GM18868 (cell line): ENCODE data around the gene MISP3.
A peak's percentile ranks its signal among the peaks of the same experiment; 100 is the strongest.

Experiments used
- ATAC-seq: cut with Tn5 transposase; IDR thresholded peaks from one replicate; pipeline ENCODE4 v1.9.1; 2021; ENCODE audit warnings: mild to moderate bottlenecking, moderate library complexity; ENCODE audit not compliant: unreplicated experiment

Gene MISP3

DNA sequence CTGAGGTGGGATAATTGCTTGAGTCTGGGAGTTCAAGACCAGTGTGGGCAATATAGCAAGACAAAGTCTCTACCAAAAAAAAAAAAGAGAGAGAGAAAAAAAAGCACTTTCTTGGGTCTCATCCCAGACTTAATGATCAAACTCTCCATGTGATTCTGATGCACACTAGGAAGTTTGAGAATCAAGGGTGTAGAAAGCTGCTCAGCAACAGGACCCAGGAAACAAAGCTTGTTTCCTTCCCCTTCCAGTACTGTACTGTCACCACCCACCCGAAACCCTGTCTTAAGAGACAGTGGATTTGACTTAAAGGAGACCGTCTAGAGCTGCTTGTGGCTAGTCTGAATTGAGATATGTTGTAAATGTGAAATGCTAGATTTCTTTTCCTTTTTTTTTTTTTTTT is 5.8 kb downstream of the MISP3 start:
- no peak for ATAC-seq

DNA sequence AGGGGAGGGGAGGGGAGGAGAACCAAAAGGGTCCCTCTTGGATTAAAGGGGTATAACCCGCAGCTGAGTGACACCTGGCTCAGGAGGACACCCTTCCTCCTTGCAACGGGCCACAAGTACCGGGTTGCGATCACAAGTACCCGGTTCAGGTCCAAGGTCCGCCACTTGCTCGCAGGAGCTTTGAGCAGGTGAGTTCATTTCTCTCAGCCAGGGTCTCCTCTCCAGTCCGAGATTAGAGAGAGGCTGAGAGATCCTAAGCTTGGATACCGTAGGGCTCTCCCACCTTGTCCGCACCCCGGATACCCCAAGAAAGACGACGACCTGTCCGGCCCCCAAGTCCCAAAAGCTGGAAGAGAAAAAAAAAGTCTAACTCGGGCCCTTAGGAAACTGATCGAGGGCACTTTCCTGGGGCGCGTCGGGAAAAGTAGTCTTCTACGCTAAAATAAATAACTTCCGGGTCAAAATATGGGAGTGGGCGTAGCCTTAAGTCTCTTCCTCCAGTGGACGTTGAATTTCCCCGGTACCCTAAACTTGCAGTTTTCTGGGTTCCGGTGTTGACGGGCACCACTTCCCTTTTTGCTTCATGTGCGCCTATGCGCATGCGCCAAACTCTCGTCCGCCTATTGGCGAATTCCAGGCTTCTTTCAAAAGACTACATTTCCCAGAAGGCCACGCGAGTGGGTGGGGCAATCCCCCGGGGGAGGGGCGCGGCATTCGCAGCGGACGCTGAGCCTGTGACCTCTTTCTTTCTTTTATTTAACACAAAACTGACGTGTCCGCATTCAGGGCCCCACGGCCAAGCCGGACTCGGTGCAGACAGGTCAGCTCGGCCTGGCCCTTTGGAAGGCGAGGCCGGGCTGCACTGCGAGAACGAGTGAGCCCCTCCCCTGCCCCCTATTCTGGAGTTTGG is 8.6 kb downstream of the MISP3 start:
- ATAC-seq: peak; percentile 83

DNA sequence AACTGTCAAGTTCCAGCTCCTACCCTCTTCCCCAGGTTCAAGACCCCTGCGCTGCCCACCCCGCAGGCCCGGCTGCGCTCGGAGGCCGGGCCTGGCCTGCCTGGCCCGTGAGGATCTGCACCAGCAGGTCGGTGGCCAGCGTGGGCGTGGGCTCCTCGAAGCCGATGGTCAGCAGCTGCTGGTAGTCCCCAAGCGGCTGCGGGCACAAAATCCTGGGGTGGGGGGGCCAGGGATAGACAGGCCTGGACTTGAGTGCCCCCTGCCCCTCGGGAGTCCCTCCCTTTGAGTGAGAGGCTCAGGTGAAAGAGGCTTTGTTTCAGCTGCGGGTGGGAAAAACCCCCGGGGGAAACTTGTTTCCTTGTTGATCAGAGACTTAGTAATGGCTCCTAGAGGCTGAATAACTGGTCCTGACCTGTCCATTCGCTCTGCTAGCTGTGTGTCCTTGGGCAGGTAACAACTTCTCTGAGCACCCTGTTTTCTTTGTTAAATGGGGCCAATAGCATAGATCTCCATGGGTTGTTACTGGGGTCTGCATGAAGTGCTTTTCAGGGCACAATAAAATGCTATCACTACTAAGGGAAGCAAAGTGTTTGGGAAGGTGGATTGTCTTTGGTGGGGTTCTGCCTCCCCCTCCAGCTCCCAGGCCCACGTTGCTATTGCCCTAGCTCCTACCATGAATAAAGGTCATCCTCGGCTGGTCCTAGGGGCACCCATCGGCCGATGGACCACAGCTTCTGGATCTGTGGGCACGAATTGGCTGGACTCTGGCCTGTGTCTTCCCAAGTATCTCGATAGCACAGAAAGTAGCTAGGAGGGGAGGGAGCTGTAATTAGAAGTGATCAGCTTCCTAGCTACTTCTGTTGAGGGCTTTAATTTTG is 9.4 kb downstream of the MISP3 start:
- peak; percentile 25 for ATAC-seq

DNA sequence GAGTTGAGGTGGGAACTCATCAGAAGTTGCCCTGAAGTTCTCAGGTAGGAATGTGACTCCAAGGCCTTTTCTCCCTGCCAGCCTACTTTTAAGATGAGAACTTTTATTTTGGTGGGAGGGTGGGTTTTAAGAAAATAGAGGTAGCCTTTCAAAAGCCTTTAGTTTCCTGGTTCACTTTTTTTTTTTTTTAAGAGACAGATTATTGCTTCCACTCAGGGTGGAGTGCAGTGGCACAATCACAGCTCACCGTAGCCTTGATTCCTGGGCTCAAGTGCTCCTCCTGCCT is 10.0 kb downstream of the MISP3 start:
- ATAC-seq: no peak

DNA sequence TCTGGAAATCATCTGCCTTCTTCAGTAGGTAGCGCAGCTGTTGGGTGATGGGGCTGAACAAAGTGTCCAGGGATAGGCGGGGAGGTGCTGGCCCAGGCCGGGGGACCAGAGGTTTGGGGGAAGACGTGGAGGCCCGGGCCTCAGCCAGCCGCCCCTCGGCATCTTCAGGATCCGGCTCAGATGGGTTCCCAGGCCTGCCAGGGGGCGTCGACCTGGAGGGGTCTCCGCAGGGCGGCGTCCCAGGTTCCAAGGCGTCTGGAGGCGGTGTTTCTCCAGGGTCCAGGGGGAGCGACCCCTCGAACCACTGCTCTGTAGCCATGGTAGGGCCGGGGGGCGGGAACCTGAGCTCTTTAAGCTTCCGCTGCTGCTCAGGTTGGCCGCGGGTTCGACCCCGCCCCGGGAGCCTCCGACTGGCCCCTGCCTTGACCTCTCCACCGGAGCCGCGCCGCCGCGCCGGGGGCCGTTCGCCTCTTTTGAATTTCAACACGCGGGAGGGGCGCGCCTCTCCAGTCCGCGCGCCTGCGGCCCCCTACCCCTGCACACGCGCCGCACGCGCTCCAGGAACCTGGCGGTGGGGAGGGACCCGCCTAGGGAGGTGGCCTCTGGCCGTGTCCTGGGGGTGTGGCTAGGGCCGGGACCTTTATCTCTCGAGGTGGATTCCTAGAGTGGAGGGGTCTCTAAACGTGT is 12.9 kb downstream of the MISP3 start, which contains the start of gene C19orf67:
Gene C19orf67 (minus strand): TSS at position 475 of the 687 bp plus-strand sequence. CDS start 156 bp downstream, at position 319.
- no peak for ATAC-seq

DNA sequence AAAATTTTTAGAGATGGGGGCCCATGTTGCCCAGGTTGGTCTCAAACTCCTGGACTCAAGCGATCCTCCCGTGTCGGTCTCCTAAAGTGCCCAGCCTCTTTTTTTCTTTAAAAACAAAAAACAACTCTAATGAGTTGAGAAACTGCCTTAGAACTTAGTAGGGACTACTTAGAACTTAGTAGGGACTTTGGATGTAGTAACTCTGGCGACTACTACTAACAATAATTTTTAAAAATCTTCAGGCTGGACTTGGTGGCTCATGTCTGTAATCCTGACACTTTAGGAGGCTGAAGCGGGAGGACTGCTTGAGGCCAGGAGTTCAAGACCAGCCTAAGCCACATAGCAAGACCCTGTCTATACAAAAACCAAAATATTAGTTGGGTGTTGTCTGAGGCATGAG is 13.5 kb downstream of the MISP3 start:
- no peak for ATAC-seq

DNA sequence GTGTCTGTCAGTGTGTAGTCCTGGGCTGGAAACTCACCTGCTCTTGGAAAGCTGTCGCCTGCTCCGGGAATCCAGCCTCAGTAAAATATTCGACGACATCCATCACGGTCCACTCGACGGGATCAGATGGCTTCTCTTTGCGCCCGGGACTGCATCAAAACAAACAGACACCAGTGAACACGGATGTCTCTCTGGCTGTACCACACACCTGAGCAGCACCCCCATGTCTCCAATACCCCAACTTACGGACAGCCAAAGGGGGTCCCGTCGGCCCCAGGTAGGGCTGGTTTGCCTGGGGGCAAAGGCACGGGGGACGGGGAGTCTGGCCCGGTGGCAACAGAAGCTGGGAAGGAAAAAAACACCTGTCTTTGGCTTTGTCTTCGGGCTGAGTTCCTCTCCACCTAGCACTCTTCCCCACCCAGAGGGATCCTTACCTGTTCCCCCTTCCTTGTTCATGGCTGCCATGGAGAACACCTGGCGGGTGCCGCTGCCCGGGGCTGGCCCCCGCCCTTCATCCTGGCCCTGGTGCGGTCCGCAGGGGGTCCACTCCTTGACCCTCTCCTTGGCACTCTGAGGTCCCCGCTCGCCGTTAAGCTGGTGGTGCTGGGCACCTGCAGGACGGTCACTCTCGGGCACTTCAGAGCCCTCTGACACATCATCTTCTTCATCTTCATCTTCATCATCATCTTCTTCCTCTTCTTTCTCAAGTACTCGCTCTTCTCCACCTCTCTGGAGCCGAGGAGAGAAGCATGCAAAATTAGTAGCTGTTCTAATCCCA is 16.2 kb downstream of the MISP3 start:
- ATAC-seq: no peak

DNA sequence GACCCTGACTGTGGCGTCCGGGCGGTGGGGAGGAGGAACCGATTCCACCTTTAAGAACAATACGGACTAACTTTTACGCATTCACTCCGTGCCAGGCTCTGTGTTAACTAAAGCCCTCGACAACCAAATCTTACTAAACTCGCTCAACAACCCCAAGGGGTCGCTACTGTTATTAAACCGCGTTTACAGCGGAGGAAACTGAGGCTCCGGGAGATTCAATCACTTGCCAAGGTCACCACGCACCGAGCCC is 16.8 kb downstream of the MISP3 start:
- ATAC-seq: no peak

DNA sequence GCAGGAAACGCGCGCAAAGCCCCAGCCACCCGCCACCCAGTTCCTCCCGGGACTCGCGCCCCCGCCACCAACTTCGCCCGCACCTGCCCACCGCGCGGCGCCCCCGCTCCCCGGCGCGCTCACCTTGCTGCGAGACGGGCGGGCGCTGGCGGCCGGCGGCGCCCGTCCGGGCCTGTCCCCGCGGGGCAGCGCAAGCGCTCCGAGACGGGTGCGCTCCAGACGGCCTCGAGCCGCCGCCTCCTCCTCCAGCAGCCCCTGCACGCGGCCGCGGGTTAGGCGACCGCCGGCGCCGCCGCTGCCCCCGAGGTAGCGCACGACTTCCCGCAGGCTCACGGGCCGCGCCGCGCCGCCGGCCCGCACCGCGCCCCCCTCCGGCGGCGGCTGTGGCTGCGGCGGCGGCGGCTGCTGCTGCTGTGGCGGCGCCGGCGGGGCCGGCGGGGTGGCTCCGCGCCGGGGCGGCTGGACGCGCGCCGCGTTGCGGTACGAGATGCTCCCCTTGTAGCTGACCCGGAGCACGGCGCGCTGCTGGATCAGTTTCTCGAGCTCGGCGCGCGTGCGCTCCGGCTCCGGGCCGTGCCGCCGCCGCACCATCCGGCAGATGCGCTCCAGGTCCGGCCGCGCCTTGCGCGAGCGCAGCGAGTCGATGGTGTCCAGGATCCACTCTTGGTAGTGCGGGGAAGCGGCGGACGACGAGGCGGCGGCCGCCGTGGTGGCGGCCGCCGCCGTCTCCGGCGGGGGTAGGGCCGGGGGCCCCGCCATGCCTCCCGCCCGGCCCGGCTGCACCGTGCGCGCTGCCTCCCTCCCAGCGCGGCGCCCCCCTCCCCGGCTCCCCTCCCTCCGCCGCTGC is 17.3 kb downstream of the MISP3 start:
- ATAC-seq: peak; percentile 28

DNA sequence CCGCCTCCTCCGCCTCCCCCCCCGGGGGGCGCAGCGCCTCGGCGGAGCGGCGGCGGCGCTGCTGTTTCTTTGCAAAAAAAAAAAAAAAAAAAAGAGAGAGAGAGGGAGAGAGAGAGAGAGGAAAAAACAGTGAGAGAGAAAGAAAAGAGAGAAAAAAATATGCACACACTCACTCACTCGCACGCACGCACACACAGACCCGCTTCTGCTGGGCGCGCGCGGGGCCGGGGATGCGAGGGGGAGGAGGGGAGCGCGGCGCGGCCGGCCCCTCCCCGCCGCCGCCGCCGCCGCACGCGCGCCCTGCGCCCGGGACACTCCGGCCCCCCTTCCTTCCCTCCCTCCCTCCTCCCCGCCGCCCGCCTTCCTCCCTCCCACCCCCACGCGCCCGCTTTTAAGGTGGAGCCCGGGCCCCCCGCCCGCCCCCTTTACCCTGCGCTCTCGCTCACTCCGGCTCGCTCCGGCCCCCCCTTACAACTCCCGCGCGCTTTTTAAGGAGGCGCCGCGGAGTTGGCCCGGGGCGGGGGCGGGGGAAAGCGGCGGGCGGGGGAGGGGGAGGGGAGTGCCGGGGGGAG is 18.0 kb downstream of the MISP3 start, which contains the start of gene SAMD1:
Gene SAMD1 (minus strand): TSS at position 243 of the 572 bp plus-strand sequence.
- ATAC-seq: peak; percentile 36

DNA sequence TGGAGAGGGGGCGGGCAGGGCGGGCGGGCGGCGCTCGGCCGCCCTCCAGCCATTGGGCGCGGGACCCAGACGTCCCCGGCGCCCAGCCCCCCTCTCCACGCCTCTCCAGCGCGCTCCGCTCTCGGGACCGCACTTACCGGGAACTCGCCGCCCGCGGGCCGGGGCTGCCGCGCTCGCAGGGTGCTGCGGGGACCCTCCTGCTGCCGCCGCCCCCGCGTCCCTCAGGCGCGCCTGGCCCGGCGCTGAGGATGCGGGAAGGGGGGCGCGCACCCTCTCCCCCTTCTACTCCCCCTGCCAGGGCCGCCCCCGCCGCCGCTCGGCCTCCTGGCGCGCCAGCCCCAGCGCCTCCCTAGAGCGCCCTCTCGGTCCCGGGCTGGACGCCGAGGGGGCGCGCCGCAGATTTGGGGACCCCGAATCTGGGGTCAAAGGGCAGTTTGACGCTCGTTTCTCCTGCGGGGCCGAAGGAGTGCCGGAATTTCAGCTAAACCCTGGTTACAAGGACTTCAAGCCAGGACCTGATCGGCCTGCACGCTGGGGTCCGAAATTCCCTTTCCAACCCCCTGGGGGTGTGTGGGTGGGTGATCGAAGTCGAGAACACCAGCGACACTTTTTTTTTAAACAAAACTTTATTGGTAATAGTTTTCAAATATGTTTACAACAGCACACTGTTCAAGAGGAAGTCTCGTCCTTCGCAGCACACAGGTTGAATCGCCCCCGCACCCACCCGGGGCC is 18.7 kb downstream of the MISP3 start:
- ATAC-seq: peak; percentile 61

DNA sequence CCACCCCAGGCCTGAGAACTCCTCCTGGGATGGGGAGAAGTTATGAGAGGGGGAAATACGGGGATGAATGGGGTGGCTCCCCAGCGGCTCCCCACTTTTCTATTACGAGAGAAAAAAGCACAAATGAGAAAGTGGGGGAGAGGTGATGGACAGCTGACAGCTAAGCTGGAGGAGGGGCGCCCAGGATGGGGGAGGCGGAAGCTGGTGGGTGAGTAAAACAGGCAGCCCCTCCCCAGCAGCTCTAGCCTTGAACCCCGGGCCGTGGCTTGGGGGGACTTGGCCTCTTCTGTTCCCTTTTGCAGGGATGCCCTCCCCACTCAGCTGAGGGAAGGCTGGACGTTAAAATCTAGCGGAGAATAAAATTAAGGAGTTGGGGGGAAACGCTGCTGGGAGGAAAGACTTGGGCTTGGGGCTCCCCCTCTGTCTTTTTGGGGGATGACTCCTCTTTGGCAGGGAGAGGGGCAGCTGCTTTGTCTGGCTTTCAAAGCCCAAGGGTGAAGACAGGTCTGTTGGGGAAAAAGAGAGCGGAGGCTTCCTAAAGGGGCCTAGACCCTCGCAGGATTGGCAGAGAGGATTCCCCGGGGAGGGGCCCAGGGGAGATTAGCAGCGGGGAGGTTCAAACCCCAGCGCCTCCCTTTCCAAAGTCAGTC is 19.4 kb downstream of the MISP3 start:
- ATAC-seq: peak; percentile 20

DNA sequence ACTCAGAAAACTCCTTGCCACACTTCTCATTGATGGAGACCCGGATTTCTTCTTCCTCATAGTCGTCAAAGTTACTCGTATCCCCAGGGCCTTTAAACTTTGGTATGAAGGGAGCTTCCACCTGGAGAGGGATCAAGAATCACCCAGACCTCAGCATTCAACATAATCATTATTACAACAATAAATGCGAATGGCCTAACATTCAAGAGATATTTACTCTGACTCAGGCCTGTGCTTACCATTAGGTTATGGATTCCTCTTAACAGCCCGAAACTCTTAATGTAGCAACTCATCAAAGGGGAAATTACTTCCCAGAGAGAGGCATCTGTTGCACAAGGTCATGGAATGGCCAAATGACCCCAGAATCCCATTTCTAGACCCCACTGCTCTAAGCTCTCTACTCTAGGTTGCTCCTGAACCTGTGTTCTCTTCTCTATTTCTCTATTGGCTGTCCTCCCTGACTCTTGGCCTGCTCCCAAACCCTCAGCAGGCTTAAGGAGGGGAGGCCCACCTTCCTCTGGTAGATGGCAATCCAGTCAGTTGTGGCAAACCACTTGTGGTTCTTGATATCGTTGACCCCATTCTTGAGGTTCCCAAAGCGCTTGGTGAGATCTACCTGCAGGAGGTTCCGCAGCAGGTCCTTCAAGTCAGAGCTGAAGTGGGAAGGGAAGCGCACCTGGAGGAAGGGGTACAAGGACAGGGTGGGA is 20.7 kb downstream of the MISP3 start:
- ATAC-seq: no peak

DNA sequence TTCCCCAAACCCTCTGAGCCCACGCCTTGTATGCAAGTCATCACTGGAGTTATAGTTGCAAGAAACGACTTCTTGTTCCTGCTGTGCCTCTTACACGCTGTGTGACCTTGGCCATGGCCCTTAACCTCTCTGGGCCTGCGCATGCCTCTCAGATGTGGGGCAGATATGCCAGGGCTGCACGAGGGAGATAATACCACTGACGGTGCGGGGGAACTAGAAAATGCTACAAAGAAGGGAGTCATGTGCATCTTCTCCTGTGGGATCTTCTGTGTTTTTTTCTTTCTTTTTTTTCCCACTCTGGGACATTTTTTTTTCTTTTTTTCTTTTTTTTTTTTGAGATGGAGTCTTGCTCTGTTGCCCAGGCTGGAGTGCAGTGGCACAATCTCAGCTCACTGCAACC is 22.3 kb downstream of the MISP3 start:
- no peak for ATAC-seq

DNA sequence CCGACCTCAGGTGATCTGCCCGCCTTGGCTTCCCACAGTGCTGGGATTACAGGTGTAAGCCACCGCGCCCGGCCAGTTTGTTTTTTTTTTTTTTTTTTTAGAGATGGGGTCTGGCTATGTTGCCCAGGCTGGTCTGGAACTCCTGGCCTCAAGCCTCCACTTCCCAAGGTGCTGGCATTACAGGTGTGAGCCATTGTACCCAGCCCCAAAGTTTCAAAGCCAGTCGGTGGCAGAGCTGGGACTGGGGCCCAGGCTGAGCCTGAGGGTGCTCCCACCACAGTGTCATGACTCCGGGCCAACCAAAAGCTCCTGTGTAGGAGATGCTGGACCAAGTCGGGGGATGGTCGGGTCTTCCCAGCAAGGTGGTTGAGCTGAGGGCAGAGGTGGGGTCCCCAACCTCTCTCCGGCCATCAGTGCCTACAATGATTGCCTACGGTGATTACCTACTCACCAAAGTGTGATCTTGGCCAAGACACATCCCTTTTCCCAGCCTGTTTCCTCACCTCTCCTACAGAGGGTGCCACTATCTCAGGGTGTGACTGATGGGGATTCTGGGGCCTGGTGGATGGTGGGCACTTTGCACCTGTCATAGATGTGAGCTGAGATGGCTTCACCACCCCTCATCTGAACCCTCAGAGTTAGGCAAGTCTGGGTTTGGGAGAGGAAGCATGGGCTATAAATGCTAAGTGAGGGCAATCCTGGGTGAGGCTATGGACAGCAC is 23.8 kb downstream of the MISP3 start:
- ATAC-seq: no peak

DNA sequence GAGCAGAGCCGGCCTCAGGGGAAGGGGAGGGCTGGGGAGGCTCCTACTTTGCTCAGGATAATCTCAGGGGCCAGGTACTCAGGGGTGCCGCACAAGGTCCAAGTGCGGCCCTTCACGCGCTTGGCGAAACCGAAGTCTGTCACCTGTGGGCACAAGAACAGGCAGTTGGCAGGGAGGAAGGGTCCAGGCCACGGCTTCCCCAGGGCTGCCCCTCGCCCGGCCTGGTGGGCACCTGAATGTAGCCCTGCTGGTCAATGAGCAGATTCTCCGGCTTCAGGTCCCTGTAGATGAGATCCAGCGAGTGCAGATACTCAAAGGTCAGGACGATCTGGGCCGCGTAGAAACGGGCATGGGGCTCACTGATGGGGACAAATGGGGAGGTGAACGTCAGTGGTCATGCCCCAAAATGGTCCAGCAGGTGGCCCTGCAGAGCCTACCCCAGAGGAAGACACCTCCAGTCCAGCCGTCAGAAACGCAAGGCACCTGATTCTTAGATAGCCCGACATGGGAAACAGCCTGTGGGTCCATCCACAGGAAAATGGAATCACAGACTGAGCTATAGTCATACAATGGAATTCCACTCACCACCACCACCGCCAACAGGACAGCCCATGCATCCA is 25.1 kb downstream of the MISP3 start:
- ATAC-seq: no peak
